IPS-20b (cell line): ENCODE data around the gene CDC7.
"Not testable (repeated sequence)": the region's sequence is repeated elsewhere in the genome, so short reads cannot be mapped to it uniquely, and the experiment has no call there.

Experiments used
- H3K27ac ChIP-seq: one replicate; pipeline ENCODE4 v1.5.1; 2013; ENCODE audit warnings: low read length
- H3K27me3 ChIP-seq: 2 replicates; pipeline ENCODE4 v1.6.1; 2013; ENCODE audit warnings: mild to moderate bottlenecking, low read length, inconsistent platforms; ENCODE audit not compliant: insufficient read depth
- H3K36me3 ChIP-seq: 2 replicates; pipeline ENCODE4 v1.6.1; 2013; ENCODE audit warnings: low read depth, mild to moderate bottlenecking, inconsistent platforms, low read length, moderate library complexity; ENCODE audit not compliant: insufficient read depth
- H3K4me1 ChIP-seq: 2 replicates; pipeline ENCODE4 v1.6.1; 2013; ENCODE audit warnings: mild to moderate bottlenecking, control low read depth, inconsistent platforms, low read length, moderate library complexity; ENCODE audit not compliant: insufficient read depth
- H3K4me3 ChIP-seq: 2 replicates; pipeline ENCODE4 v1.5.1; 2013; ENCODE audit warnings: mild to moderate bottlenecking, low read length, inconsistent platforms
- H3K9ac ChIP-seq: 2 replicates; pipeline ENCODE4 v1.6.1; 2013; ENCODE audit warnings: low read depth, mild to moderate bottlenecking, inconsistent platforms, low read length, moderate library complexity
- H3K9me3 ChIP-seq: 2 replicates; pipeline ENCODE4 v1.6.1; 2013; ENCODE audit warnings: mild to moderate bottlenecking, low read depth, low read length, inconsistent platforms; ENCODE audit not compliant: insufficient read depth

The CDC7 gene

GRCh38 chr1:91500756-91501522, at the start of gene CDC7:
CDC7 (plus strand) TSS chr1:91500851; CDS start chr1:91501717, 866 bp downstream.
- Histone ChIP-seq H3K4me3 (peak within 1 kb of the TSS; percentile 84), H3K4me1 (peaks cover 33% of the 10 kb centered on the region)

GRCh38 chr1:91454136-91454535, 46.5 kb upstream of the CDC7 start:
- Histone ChIP-seq H3K4me1 (no peaks in the 10 kb centered on the region), H3K27me3 (no peaks in the 10 kb centered on the region), H3K27ac (no peak overlapping the region), H3K9me3 (no peaks in the 10 kb centered on the region), H3K9ac (no peak overlapping the region), H3K36me3 (no peaks in the 10 kb centered on the region), H3K4me3 (no peak overlapping the region)

More at GRCh38 chr1:91500756-91501522, at the start of gene CDC7:
- Histone ChIP-seq H3K36me3 (peaks cover 11% of the 10 kb centered on the region; the same call in 1 of the 2 replicates), H3K9me3 (no peaks in the 10 kb centered on the region), H3K9ac (peak within 1 kb of the TSS; percentile 96), H3K27ac (peak within 1 kb of the TSS; percentile 89), H3K27me3 (peaks cover 3% of the 10 kb centered on the region; the same call in 1 of the 2 replicates)

DNA sequence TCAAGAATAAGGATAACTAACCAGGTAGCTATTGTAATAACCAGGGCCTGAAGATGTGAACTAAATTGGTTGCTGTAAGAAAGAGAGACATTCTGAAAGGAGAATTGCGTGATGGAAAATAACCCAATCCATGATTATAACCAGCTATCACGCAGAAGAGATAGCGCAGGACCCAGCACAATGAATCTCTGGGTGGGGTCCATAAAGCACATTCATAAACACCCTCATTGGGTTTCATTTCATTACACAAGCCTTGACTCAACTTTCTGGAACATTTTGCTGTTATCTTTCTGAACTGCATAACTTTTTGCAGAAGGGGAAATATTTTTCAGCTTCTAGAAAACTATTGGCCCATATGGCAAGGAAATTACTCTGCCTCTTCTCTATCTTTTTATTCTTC, 45.3 kb upstream of the CDC7 start:
- Histone ChIP-seq H3K36me3 (no peaks in the 10 kb centered on the region), H3K4me1 (no peaks in the 10 kb centered on the region), H3K27ac (no peak overlapping the region), H3K27me3 (no peaks in the 10 kb centered on the region), H3K9me3 (no peaks in the 10 kb centered on the region), H3K4me3 (no peak overlapping the region), H3K9ac (no peak overlapping the region)

GRCh38 chr1:91455896-91456295, 44.8 kb upstream of the CDC7 start:
- no peak overlapping the region for H3K4me3 ChIP-seq
- no peaks in the 10 kb centered on the region for H3K27me3 ChIP-seq
- no peaks in the 10 kb centered on the region for H3K4me1 ChIP-seq
- H3K9me3 ChIP-seq: no peaks in the 10 kb centered on the region
- no peaks in the 10 kb centered on the region for H3K36me3 ChIP-seq
- no peak overlapping the region for H3K27ac ChIP-seq
- H3K9ac ChIP-seq: no peak overlapping the region

DNA sequence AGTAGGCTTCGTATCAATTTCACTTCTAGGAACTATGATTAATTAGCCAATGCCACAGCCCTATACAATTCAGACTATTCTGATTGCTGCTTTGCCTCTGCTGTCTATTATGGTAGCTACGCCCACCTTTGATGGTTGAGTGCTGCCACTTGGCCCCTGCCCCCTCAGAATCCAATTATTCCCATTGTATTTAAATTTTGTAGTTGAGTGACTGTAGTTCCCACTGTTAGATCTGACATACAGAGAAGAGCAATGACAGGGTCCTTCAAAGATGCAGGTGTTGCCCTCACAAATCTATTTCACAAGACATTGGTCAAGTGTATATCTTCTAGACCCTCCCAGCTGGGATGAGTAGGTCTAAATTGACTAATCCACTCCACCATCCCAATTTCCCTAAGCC, 35.3 kb upstream of the CDC7 start:
- not testable (repeated sequence) for H3K36me3 ChIP-seq, H3K4me1 ChIP-seq, H3K4me3 ChIP-seq, H3K27ac ChIP-seq, H3K27me3 ChIP-seq, H3K9ac ChIP-seq
- H3K9me3 ChIP-seq: peaks cover 18% of the 10 kb centered on the region; the same call in 1 of the 2 replicates

GRCh38 chr1:91476533-91477217, 24.0 kb upstream of the CDC7 start:
- Histone ChIP-seq H3K4me1 (no peaks in the 10 kb centered on the region), H3K27ac (no peak overlapping the region), H3K9ac (no peak overlapping the region), H3K9me3 (no peaks in the 10 kb centered on the region), H3K27me3 (no peaks in the 10 kb centered on the region), H3K36me3 (no peaks in the 10 kb centered on the region), H3K4me3 (no peak overlapping the region)

DNA sequence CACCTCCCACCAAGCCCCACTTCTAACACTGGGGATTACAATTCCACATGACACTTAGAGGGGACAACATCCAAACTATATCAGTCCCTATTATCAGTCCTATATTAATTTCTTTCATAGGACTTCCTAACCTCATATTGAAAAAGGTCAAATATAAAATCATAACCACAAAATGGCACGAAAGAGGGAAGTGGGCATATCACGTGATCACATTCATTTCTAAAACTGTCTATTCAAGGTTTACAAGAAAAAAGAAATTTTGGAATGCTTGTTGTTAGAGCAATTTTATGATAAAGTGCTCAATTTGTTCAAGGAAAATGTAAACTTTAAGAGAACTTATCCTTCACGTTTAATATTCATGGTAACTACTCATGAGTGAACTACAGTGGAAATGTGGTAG, 13.2 kb upstream of the CDC7 start:
- Histone ChIP-seq H3K4me3 (no peak overlapping the region), H3K9ac (no peak overlapping the region), H3K4me1 (no peaks in the 10 kb centered on the region), H3K9me3 (peaks cover 9% of the 10 kb centered on the region; the same call in 1 of the 2 replicates), H3K36me3 (no peaks in the 10 kb centered on the region), H3K27me3 (no peaks in the 10 kb centered on the region), H3K27ac (no peak overlapping the region)

DNA sequence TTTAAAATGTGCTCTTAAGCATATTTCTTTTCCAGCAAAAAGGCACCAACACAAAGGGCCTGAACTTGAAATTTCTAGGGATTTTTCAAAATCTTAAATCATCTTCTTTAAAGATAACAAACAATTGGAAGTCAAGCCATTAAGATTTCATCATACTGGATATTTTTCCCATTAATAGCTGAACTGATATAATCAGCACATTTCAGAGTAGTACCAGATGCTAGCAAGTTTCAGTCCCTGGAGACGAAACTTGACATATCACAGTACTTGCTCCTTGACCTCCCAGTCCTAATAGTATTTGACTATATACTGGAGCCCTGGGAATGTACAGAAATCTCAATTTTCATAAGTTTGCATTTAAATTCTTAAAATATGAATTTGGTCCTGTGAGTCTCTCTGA, 10.2 kb upstream of the CDC7 start:
- Histone ChIP-seq H3K4me1 (no peaks in the 10 kb centered on the region), H3K9me3 (no peaks in the 10 kb centered on the region), H3K27me3 (no peaks in the 10 kb centered on the region), H3K4me3 (no peak overlapping the region), H3K36me3 (no peaks in the 10 kb centered on the region), H3K27ac (no peak overlapping the region), H3K9ac (no peak overlapping the region)

- Histone ChIP-seq H3K9me3 (no peaks in the 10 kb centered on the region), H3K4me3 (no peak overlapping the region), H3K9ac (no peak overlapping the region)
Measured at GRCh38 chr1:91498035-91498434, 2.6 kb upstream of the CDC7 start.

GRCh38 chr1:91498498-91499245, 2.0 kb upstream of the CDC7 start:
- H3K36me3 ChIP-seq: peaks cover 4% of the 10 kb centered on the region; the same call in 1 of the 2 replicates
- H3K9ac ChIP-seq: no peak overlapping the region
- H3K9me3 ChIP-seq: no peaks in the 10 kb centered on the region

More at GRCh38 chr1:91498035-91498434, 2.6 kb upstream of the CDC7 start:
- H3K4me1 ChIP-seq: peaks cover 18% of the 10 kb centered on the region; the same call in 1 of the 2 replicates
- no peak overlapping the region for H3K27ac ChIP-seq
- H3K27me3 ChIP-seq: peaks cover 3% of the 10 kb centered on the region; the same call in 1 of the 2 replicates
- H3K36me3 ChIP-seq: peaks cover 4% of the 10 kb centered on the region; the same call in 1 of the 2 replicates

GRCh38 chr1:91499346-91499745, 1.3 kb upstream of the CDC7 start:
- peaks cover 4% of the 10 kb centered on the region; the same call in 1 of the 2 replicates for H3K36me3 ChIP-seq
- peaks cover 18% of the 10 kb centered on the region; the same call in 1 of the 2 replicates for H3K4me1 ChIP-seq
- no peak overlapping the region for H3K4me3 ChIP-seq
- H3K27me3 ChIP-seq: peaks cover 3% of the 10 kb centered on the region; the same call in 1 of the 2 replicates
- no peak overlapping the region for H3K27ac ChIP-seq
- no peaks in the 10 kb centered on the region for H3K9me3 ChIP-seq
- no peak overlapping the region; the same call in 1 of the 2 replicates for H3K9ac ChIP-seq

More at GRCh38 chr1:91498498-91499245, 2.0 kb upstream of the CDC7 start:
- H3K4me3 ChIP-seq: no peak overlapping the region
- no peak overlapping the region for H3K27ac ChIP-seq
- H3K4me1 ChIP-seq: peaks cover 18% of the 10 kb centered on the region; the same call in 1 of the 2 replicates
- H3K27me3 ChIP-seq: peaks cover 3% of the 10 kb centered on the region; the same call in 1 of the 2 replicates
